ENCODE measurements around the gene EIF6. TPM values are rescaled to one million over a fixed set of nuclear protein-coding genes. Genes with fewer than 3 reads are reported as not detected.

EIF6 gene
- total and polyA plus RNA-seq, 2 donors: 66.2 to 141 TPM

DNA sequence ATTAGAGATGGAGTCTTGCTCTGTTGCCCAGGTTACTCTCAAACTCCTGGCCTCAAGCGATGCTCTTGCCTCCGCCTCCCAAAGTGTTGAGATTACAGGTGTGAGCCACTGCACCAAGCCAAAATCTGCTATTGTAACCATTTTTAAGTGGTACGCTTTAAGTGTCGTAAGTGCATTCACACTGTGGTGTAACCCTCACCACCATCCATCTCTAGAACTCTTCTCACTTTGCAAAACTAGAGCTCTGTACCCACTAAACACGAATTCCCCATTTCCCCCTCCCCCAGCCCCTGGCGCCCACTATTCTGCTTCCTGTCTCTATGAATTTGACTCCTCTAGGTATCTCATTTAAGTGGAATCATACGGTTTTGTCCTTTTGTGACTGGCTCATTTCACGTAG lies 10.5 kb upstream of the EIF6 start:
- H3K4me1 ChIP-seq (ENCODE audit: insufficient read depth): no peaks in the 10 kb centered on the region
- no peak for DNase-seq (ENCODE audit: extremely low spot score)
- H3K4me3 ChIP-seq (ENCODE audit: low read depth, low read length): no peak overlapping the region
- no peaks in the 10 kb centered on the region for H3K36me3 ChIP-seq (ENCODE audit: insufficient read depth)
- no peak overlapping the region for H3K27ac ChIP-seq (ENCODE audit: low read depth)
- WGBS: 63% methylated on average over 8 of the region's 8 CpGs

DNA sequence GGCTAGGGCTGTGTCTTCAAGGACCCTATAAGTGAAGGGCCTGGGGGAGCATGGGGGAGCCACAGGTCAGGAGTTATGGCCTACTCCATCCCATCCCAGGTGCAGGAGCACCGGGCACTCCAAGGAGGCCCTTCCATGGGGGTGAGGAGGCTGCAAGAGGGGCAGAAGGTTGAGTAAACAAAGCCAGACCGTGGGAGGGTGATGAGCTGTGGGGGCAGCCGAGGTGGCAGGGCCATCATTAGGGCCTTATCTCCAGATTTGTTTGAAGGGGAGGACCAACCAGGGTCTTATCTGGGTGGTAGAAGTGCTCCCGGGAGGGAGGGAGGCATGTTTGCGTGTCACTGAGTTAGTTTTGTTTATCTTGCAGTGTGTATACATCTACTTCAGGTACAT lies 9.7 kb upstream of the EIF6 start:
- 48% methylated on average over 5 of the region's 5 CpGs for WGBS
- Histone ChIP-seq H3K4me1 (ENCODE audit: insufficient read depth) (no peaks in the 10 kb centered on the region), H3K27ac (ENCODE audit: low read depth) (no peak overlapping the region), H3K36me3 (ENCODE audit: insufficient read depth) (no peaks in the 10 kb centered on the region), H3K4me3 (ENCODE audit: low read depth, low read length) (no peak overlapping the region)
- no peak for DNase-seq (ENCODE audit: extremely low spot score)

DNA sequence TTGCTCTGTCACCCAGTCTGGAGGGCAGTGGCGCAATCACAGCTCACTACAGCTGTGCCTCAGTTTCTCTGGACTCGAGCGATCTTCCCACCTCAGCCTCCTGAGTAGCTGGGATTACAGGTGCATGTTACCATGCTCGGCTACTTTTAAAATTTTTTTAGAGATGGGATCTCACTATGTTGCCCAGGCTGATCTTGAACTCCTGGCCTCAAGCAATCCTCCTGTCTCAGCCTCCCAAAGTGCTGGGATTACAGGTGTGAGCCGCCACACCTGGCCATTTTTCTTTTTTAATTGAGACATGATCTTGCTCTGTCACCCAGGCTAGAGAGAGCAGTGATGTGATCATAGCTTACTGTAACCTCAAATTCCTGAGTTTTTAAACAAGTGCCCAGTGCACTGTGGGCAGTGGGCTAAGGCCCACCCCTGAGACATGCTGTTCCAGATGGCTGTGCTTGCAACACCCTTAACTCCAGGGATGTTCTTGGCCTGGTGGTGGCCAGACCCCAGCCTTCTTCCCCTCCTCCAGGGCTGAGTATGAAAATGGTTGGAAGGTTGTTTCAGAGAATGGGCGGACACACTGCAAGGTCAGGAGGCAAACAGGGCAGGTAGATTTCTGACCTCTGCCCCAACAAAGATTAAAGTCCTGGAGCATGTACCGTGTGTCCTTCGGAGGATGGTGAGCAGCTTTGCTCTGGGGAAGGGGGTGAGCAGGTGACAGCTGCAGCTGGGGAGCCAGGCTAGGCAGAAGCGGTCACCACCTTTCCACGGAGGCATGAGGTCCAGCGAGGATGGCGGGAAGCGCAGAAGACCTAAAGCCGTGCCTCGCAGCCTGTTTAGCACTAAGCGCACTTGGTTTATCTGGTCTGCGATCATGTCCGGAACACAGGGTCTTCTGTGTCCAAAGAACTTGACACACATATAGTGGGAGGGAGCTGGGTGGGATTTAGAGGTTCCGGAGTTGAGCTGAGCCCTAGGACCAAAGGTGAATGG lies 9.0 kb upstream of the EIF6 start:
- WGBS: 87% methylated on average over 19 of the region's 19 CpGs
- Histone ChIP-seq H3K36me3 (ENCODE audit: insufficient read depth) (no peaks in the 10 kb centered on the region), H3K27ac (ENCODE audit: low read depth) (no peak overlapping the region), H3K4me1 (ENCODE audit: insufficient read depth) (no peaks in the 10 kb centered on the region), H3K4me3 (ENCODE audit: low read depth, low read length) (no peak overlapping the region)
- DNase-seq (ENCODE audit: extremely low spot score): no peak

GRCh38 chr20:35292504-35293285 lies 8.1 kb upstream of the EIF6 start:
- H3K36me3 ChIP-seq (ENCODE audit: insufficient read depth): no peaks in the 10 kb centered on the region
- 57% methylated on average over 23 of the region's 23 CpGs for WGBS
- H3K4me1 ChIP-seq (ENCODE audit: insufficient read depth): no peaks in the 10 kb centered on the region
- no peak for DNase-seq (ENCODE audit: extremely low spot score)
- H3K4me3 ChIP-seq (ENCODE audit: low read depth, low read length): no peak overlapping the region
- no peak overlapping the region for H3K27ac ChIP-seq (ENCODE audit: low read depth)

DNA sequence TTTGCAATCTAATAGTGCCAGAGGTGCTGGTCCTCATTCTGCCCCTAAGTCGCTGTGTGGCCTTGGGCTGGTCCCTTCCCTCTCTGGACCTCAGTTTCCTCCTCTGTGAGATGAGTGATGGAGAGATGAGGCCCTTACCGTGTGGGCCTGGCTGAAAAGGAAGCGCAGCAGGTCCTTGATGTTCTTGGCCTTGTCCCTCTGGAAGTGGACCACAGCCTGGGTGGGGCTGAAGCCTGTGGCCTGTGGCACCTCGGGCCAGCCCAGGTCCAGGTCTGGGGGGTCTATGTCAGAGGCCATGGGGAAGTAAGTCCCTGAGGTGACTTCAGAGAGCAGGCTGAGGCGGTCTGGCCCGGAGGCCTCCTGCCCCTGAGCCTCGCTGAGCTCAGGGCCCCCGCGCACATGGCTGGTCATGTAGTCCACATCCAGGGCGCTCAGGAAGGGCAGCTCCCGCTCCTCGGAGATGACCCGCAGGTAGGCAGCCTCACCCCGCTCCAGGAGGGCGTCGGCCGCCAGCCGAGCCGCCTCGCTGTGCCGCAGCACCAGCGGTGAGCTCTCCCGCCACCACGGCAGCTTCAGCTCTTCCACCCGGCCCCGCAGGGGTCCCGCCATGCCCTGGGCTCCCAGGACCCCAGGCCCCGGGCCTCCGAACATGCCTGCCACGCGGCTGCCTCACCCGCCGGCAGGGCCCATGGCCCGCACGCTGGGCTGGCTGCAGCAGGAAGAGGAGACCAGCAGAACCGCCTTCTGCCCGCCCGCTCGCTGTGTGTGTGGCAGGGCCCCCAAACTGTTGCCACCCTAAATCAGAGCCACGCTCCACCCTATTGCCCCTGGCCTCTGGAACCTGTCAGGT lies 7.3 kb upstream of the EIF6 start, which contains the start of gene FAM83C:
FAM83C (minus strand) TSS at position 772 of the 850 bp plus-strand sequence; CDS start at position 651, 121 bp downstream.
- no peak within 1 kb of the TSS for H3K27ac ChIP-seq (ENCODE audit: low read depth)
- WGBS: 81% methylated on average over 40 of the region's 40 CpGs
- DNase-seq (ENCODE audit: extremely low spot score): no peak
- H3K36me3 ChIP-seq (ENCODE audit: insufficient read depth): no peaks in the 10 kb centered on the region
- no peak within 1 kb of the TSS for H3K4me3 ChIP-seq (ENCODE audit: low read depth, low read length)
- H3K4me1 ChIP-seq (ENCODE audit: insufficient read depth): no peaks in the 10 kb centered on the region

DNA sequence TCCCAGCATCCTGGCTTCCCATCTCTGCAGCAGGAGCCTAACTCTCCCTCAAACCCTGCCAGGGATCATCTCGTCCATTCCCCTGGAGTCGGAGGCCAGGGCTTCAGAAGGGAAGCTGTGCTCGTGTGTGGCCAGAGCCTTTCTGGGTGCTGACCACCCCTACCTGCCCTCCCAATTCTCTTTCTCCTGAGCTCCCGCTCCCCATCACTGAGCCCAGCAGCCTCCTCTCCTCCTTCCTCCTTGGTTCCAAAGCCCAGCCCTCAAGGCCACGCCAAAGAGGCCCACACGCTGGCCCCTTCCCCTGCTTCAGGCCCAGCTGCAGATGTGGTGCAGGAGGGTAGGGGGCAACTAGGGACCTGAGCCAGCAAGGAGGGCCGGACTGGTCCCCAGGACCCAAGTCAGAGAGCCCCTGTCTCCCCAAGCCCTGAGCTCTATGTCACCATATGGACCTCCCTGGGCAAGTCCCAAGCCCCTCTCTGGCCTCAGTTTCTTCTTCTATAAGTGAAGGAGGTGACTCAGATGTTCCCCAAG lies 6.4 kb upstream of the EIF6 start:
- H3K4me1 ChIP-seq (ENCODE audit: insufficient read depth): no peaks in the 10 kb centered on the region
- no peak overlapping the region for H3K4me3 ChIP-seq (ENCODE audit: low read depth, low read length)
- H3K36me3 ChIP-seq (ENCODE audit: insufficient read depth): no peaks in the 10 kb centered on the region
- DNase-seq (ENCODE audit: extremely low spot score): no peak
- H3K27ac ChIP-seq (ENCODE audit: low read depth): no peak overlapping the region
- 74% methylated on average over 7 of the region's 7 CpGs for WGBS

- WGBS: 62% methylated on average over 7 of the region's 7 CpGs
- Histone ChIP-seq H3K27ac (ENCODE audit: low read depth) (no peak overlapping the region), H3K4me3 (ENCODE audit: low read depth, low read length) (no peak overlapping the region), H3K36me3 (ENCODE audit: insufficient read depth) (no peaks in the 10 kb centered on the region), H3K4me1 (ENCODE audit: insufficient read depth) (no peaks in the 10 kb centered on the region)
- DNase-seq (ENCODE audit: extremely low spot score): no peak
Observed at GRCh38 chr20:35290186-35290886, 5.8 kb upstream of the EIF6 start.

GRCh38 chr20:35288325-35289060 lies 3.9 kb upstream of the EIF6 start:
- no peak overlapping the region for H3K4me3 ChIP-seq (ENCODE audit: low read depth, low read length)
- no peaks in the 10 kb centered on the region for H3K4me1 ChIP-seq (ENCODE audit: insufficient read depth)
- WGBS: 84% methylated on average over 19 of the region's 19 CpGs
- DNase-seq (ENCODE audit: extremely low spot score): no peak
- no peaks in the 10 kb centered on the region for H3K36me3 ChIP-seq (ENCODE audit: insufficient read depth)
- H3K27ac ChIP-seq (ENCODE audit: low read depth): no peak overlapping the region

DNA sequence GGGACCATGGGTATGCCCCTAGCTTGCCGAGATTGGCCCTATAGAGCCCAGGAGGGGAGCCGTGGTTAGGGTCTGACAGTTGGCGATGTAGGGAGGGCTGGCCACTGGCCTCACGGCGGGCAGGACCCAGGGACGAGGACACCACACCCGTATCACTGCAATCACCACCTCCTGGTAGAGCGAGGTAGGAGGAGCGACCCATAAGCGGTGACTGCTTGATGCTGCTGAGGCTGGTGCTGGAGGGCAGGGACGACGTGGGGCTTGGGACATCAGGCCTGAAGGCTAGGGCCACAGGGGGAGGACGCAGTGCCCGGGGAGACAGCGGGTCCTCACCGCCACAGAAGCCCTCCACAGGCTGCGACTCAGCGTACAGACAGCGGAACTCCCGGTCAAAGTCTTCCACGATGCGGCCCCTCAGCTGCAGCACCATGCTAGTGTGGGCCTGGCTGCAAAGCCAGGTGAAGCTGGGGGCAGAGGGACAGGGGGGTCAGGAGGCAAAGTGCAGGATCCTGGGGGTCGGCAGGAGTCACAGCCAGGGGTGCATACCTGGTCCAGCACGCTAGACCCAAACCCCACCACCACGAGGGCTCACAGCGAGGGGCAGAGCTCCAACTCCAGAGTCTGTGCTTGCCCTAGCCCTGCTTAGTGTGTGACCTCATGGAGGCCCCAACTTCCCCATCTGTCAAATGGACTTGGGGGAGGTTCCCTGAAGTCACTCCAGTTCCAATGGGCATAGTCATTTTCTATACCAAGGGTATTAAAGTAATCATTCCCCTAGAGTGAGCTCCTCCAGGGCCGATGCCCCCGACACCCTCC lies 3.1 kb upstream of the EIF6 start:
- DNase-seq (ENCODE audit: extremely low spot score): no peak
- Histone ChIP-seq H3K4me3 (ENCODE audit: low read depth, low read length) (no peak overlapping the region), H3K36me3 (ENCODE audit: insufficient read depth) (no peaks in the 10 kb centered on the region), H3K4me1 (ENCODE audit: insufficient read depth) (no peaks in the 10 kb centered on the region), H3K27ac (ENCODE audit: low read depth) (no peak overlapping the region)
- WGBS: 82% methylated on average over 28 of the region's 28 CpGs

DNA sequence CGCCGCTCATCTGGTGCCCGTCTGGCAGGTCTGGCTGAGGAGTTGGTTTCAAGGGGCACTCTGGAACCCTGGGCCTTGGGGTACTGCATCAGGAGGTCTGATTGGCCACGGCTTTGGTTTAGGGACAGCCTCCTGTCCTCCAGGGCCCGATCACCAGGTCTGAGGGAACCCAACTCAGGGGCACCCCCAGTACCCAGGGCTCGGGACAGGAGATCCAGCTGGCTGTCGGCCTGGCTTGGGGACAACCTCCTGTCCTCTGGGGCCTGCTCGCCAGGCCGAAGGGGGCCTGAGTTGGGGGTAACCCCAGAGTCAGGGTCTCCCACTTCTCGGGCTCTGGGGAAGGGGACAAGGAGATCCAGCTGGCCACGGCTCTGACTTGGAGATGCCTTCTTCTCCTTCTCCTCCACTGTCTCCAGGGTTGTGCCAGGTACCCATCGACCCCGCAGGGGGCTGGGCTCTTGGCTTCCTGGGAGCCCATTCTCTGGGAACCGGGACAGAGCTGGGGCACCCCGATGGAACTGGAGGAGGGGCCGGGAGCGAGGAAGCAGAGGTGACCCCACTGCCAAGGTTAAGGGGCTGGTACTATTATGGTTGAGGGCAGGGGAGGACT lies 2.4 kb upstream of the EIF6 start:
- H3K27ac ChIP-seq (ENCODE audit: low read depth): no peak overlapping the region
- 82% methylated on average over 17 of the region's 17 CpGs for WGBS
- no peak for DNase-seq (ENCODE audit: extremely low spot score)
- no peaks in the 10 kb centered on the region for H3K4me1 ChIP-seq (ENCODE audit: insufficient read depth)
- H3K4me3 ChIP-seq (ENCODE audit: low read depth, low read length): no peak overlapping the region
- no peaks in the 10 kb centered on the region for H3K36me3 ChIP-seq (ENCODE audit: insufficient read depth)
